H1 (cell line): Measurements from ENCODE around the gene PPFIBP2. TPM values are rescaled to one million over a fixed set of nuclear protein-coding genes. Genes with fewer than 3 reads are reported as not detected.

Experiments
- CTCF ChIA-PET: fragments of 300-600 bp; sonication (Branson Sonifier 250); formaldehyde crosslinking; loops from one replicate; lab custom pipeline; 2021; ENCODE audit not compliant: partially characterized antibody; lab: Charles Lee
- POLR2A ChIA-PET: fragments of 300-600 bp; sonication (Branson Sonifier 250); formaldehyde crosslinking; loops from one replicate; lab custom pipeline; 2021; ENCODE audit warnings: inconsistent platforms; ENCODE audit not compliant: partially characterized antibody; lab: Charles Lee
- DNase-seq, 2 experiments: peaks; one replicate each; pipeline versions ENCODE4 v3.0.0 to v3.0.0-alpha.2; 2010 to 2022; ENCODE audit warnings: low spot score in 2 of 2, low read depth in 1 of 2, mixed read lengths in 1 of 2
- FAIRE-seq: peaks from 2 replicates; lab custom pipeline; 2011; peaks lifted over from hg19 to GRCh38; lab: Jason Lieb, UNC
- H2AFZ ChIP-seq: 2 replicates; pipeline ENCODE4 v1.8.1; 2012; ENCODE audit warnings: low read length, inconsistent platforms
- H2AK5ac ChIP-seq: 2 replicates; pipeline ENCODE4 v1.6.1; 2013; ENCODE audit warnings: low read depth, low read length
- H2BK120ac ChIP-seq: replicated peaks from 2 replicates; pipeline ENCODE3; 2013; ENCODE audit warnings: low read depth, low read length, inconsistent platforms
- H2BK12ac ChIP-seq: 2 replicates; pipeline ENCODE4 v1.6.1; 2013; ENCODE audit warnings: low read depth, low read length
- H2BK15ac ChIP-seq: 2 replicates; pipeline ENCODE4 v1.6.1; 2013; ENCODE audit warnings: low read length
- H2BK20ac ChIP-seq: 2 replicates; pipeline ENCODE4 v1.6.1; 2013; ENCODE audit warnings: low read length
- H2BK5ac ChIP-seq: 2 replicates; pipeline ENCODE4 v1.6.1; 2013; ENCODE audit warnings: low read depth, low read length
- H3K14ac ChIP-seq: 2 replicates; pipeline ENCODE4 v1.6.1; 2013; ENCODE audit warnings: inconsistent platforms; ENCODE audit not compliant: insufficient read length
- H3K18ac ChIP-seq: 2 replicates; pipeline ENCODE4 v1.6.1; 2013; ENCODE audit warnings: low read length; ENCODE audit errors: extremely low read depth
- H3K23ac ChIP-seq: 2 replicates; pipeline ENCODE4 v1.6.1; 2013; ENCODE audit warnings: inconsistent platforms; ENCODE audit not compliant: insufficient read length
- H3K23me2 ChIP-seq: 2 replicates; pipeline ENCODE4 v1.6.1; 2013; ENCODE audit warnings: low read depth, low read length
- H3K27ac ChIP-seq: 2 replicates; pipeline ENCODE4 v1.6.1; 2011; ENCODE audit warnings: low read depth, low read length, inconsistent platforms
- H3K27me3 ChIP-seq, 4 experiments: replicated peaks in 1 of 4; 1 replicate in 1 of 4; 2 replicates in 3 of 4; pipeline versions ENCODE4 v1.6.1 to v1.8.1; 2011 to 2013; ENCODE audit warnings: low read length in 3 of 4, mild to moderate bottlenecking in 3 of 4, inconsistent platforms in 2 of 4, mixed read lengths in 2 of 4, moderate library complexity in 1 of 4; ENCODE audit not compliant: control insufficient read depth in 3 of 4, insufficient read depth in 3 of 4; ENCODE audit errors: extremely low read depth in 1 of 4
- H3K36me3 ChIP-seq, 4 experiments: 2 replicates each; pipeline versions ENCODE4 v1.6.1 to v1.8.1; 2011 to 2013; ENCODE audit warnings: mild to moderate bottlenecking in 4 of 4, low read length in 3 of 4, moderate library complexity in 2 of 4, control low read depth in 1 of 4, inconsistent platforms in 1 of 4; ENCODE audit not compliant: insufficient read depth in 4 of 4, control insufficient read depth in 2 of 4
- H3K4ac ChIP-seq: replicated peaks from 2 replicates; pipeline ENCODE3; 2013; ENCODE audit warnings: low read length, low read depth, mixed read lengths, inconsistent platforms; ENCODE audit not compliant: insufficient read length
- H3K4me1 ChIP-seq, 4 experiments: replicated peaks in 1 of 4; 1 replicate in 1 of 4; 2 replicates in 3 of 4; pipeline versions ENCODE4 v1.6.1 to v1.8.1; 2011 to 2013; ENCODE audit warnings: low read length in 3 of 4, inconsistent platforms in 2 of 4, mixed read lengths in 1 of 4; ENCODE audit not compliant: insufficient read depth in 4 of 4, control insufficient read depth in 3 of 4
- H3K4me2 ChIP-seq, 2 experiments: 2 replicates each; pipeline versions ENCODE4 v1.6.1 to v1.8.1; 2011 to 2013; ENCODE audit warnings: low read depth in 2 of 2, low read length in 2 of 2, control low read depth in 1 of 2, inconsistent platforms in 1 of 2, mild to moderate bottlenecking in 1 of 2; ENCODE audit not compliant: insufficient read depth in 1 of 2
- H3K4me3 ChIP-seq, 4 experiments: fragments of 200-600, 300-600 bp in 1 of 4; sonication (generic), shearing (Covaris generic), sonication (Bioruptor Twin) in 1 of 4; 2 replicates each; pipeline versions ENCODE4 v1.5.1 to v1.8.1; 2011 to 2016; ENCODE audit warnings: low read length in 4 of 4, low read depth in 3 of 4, control low read depth in 2 of 4, inconsistent platforms in 2 of 4, mild to moderate bottlenecking in 2 of 4, mixed read lengths in 1 of 4, moderate library complexity in 1 of 4; ENCODE audit not compliant: insufficient read depth in 2 of 4; ENCODE audit errors: extremely low read depth in 1 of 4
- H3K56ac ChIP-seq: replicated peaks from 2 replicates; pipeline ENCODE3; 2013; ENCODE audit warnings: low read depth, mild to moderate bottlenecking, mixed read lengths, low read length, inconsistent platforms; ENCODE audit not compliant: insufficient read length
- H3K79me1 ChIP-seq: 2 replicates; pipeline ENCODE4 v1.6.1; 2013; ENCODE audit warnings: low read depth, low read length, control low read depth
- H3K79me2 ChIP-seq, 2 experiments: 2 replicates each; pipeline versions ENCODE4 v1.6.1 to v1.8.1; 2012 to 2013; ENCODE audit warnings: low read length in 2 of 2, mild to moderate bottlenecking in 2 of 2, inconsistent platforms in 1 of 2; ENCODE audit not compliant: insufficient read depth in 2 of 2, control insufficient read depth in 1 of 2
- H3K9ac ChIP-seq, 4 experiments: replicated peaks in 1 of 4; 1 replicate in 1 of 4; 2 replicates in 3 of 4; pipeline versions ENCODE4 v1.6.1 to v1.8.1; 2011 to 2013; ENCODE audit warnings: low read depth in 3 of 4, low read length in 3 of 4, control low read depth in 2 of 4, mild to moderate bottlenecking in 2 of 4, moderate library complexity in 2 of 4, inconsistent platforms in 1 of 4; ENCODE audit errors: extremely low read depth in 1 of 4
- H3K9me3 ChIP-seq, 2 experiments: 2 replicates each; pipeline versions ENCODE4 v1.6.1 to v1.8.1; 2012 to 2013; ENCODE audit warnings: mild to moderate bottlenecking in 2 of 2, moderate library complexity in 2 of 2, control low read depth in 1 of 2, inconsistent platforms in 1 of 2, low read depth in 1 of 2, low read length in 1 of 2, mixed read lengths in 1 of 2; ENCODE audit not compliant: insufficient read depth in 2 of 2
- H4K20me1 ChIP-seq, 2 experiments: replicated peaks in 1 of 2; 2 replicates each; pipeline versions ENCODE3 to v1.8.1; 2011 to 2013; ENCODE audit warnings: inconsistent platforms in 2 of 2, low read length in 2 of 2, mild to moderate bottlenecking in 1 of 2; ENCODE audit not compliant: insufficient read depth in 2 of 2, control insufficient read depth in 1 of 2
- H4K5ac ChIP-seq: 2 replicates; pipeline ENCODE4 v1.6.1; 2013; ENCODE audit warnings: low read length, low read depth, mixed read lengths, inconsistent platforms; ENCODE audit not compliant: insufficient read length
- H4K8ac ChIP-seq: 2 replicates; pipeline ENCODE4 v1.8.0; 2013; ENCODE audit warnings: mild to moderate bottlenecking, moderate library complexity, low read length, inconsistent platforms; ENCODE audit not compliant: insufficient read depth; ENCODE audit errors: extremely low read depth
- H4K91ac ChIP-seq: replicated peaks from 2 replicates; pipeline ENCODE3; 2013; ENCODE audit warnings: low read length, mixed read lengths, inconsistent platforms; ENCODE audit not compliant: insufficient read length
- CEBPB ChIP-seq: IDR thresholded peaks from 2 replicates; pipeline ENCODE4 v1.6.1; 2012; ENCODE audit warnings: low read depth, low read length
- RAD21 ChIP-seq, 2 experiments: IDR thresholded peaks in 1 of 2; conservative IDR thresholded peaks in 1 of 2; 2 replicates each; pipeline ENCODE4 v1.6.1; 2011; ENCODE audit warnings: low read depth in 2 of 2, low read length in 2 of 2, improper control_type of control experiment in 1 of 2, inconsistent platforms in 1 of 2, mild to moderate bottlenecking in 1 of 2, moderate library complexity in 1 of 2
- SP4 ChIP-seq: IDR thresholded peaks from 2 replicates; pipeline ENCODE4 v1.6.1; 2012; ENCODE audit warnings: low read length, inconsistent platforms
- WGBS, 2 experiments: shearing (Covaris generic) in 1 of 2; methylation state at CpG; one replicate each; pipeline versions ENCODE4 v1.1.6 to v1.1.7; 2013 to 2015; ENCODE audit warnings: low lambda C conversion rate in 2 of 2, mixed read lengths in 2 of 2, inconsistent platforms in 1 of 2, low coverage in 1 of 2, missing lambda C conversion rate in 1 of 2; ENCODE audit not compliant: insufficient replicate concordance in 2 of 2, insufficient coverage in 1 of 2, insufficient read length in 1 of 2; ENCODE audit errors: extremely low coverage in 1 of 2, missing lambda C conversion rate in 1 of 2; 5-methylcytosine and 5-hydroxymethylcytosine counted together
- polyA plus RNA-seq, 7 experiments: library from polyadenylated mRNA; depleted of rRNA in 3 of 7; stranded (reverse) in 5 of 7; unstranded in 2 of 7; fragments of >200 nt in 5 of 7; fragments of 200-250 nt in 2 of 7; gene quantifications; 1 replicate in 5 of 7; 2 replicates in 1 of 7; 4 replicates in 1 of 7; pipeline versions ENCODE4 v1.2.1 to v1.2.3, GENCODE V29; 2011 to 2013; ENCODE audit warnings: missing spikeins in 2 of 7, mixed read lengths in 2 of 7
- total RNA-seq: library from RNA; stranded (reverse); fragmentation: NEBNext Ultra II Directional; extraction: Animal tissue kit (Norgen Biotek cat#: 25700); gene quantifications from 2 replicates; pipeline ENCODE4 v1.2.1, GENCODE V29; 2021

Gene PPFIBP2
- total and polyA plus RNA-seq, 2 of the 8 experiments (the other 6 are each of a cell fraction or from before 2014, with no cell fraction given), result 5.5 to 9.8 TPM

GRCh38 chr11:7492253-7492652 is 21.5 kb upstream of the PPFIBP2 start:
- Histone ChIP-seq H3K9me3 (no peaks in the 10 kb centered on the region), H2BK20ac (no peak overlapping the region), H3K4me1 (peaks cover 0 to 5% (median 1%) of the 10 kb centered on the region in 4 experiments; a peak in 2 of 7 replicates), H2BK120ac (no peak overlapping the region), H3K23me2 (no peaks in the 10 kb centered on the region), H3K9ac (no peak overlapping the region), H3K18ac (no peak overlapping the region), H3K56ac (no peak overlapping the region), H4K8ac (no peak overlapping the region), H3K27ac (no peak overlapping the region), H2AFZ (no peak overlapping the region), H3K4ac (no peak overlapping the region), H3K27me3 (peaks cover 0 to under 1% (median 0%) of the 10 kb centered on the region in 4 experiments; a peak in 1 of 7 replicates), H2BK5ac (no peak overlapping the region), H2AK5ac (no peak overlapping the region), H3K36me3 (no peaks in the 10 kb centered on the region), H3K14ac (no peak overlapping the region), H4K91ac (no peak overlapping the region), H2BK15ac (no peak overlapping the region), H3K79me2 (no peaks in the 10 kb centered on the region), H3K79me1 (no peaks in the 10 kb centered on the region), H3K4me3 (no peak overlapping the region), H3K23ac (no peak overlapping the region), H3K4me2 (no peak overlapping the region), H2BK12ac (no peak overlapping the region), H4K20me1 (no peaks in the 10 kb centered on the region), H4K5ac (no peak overlapping the region)
- DNase-seq, result no peak
- POLR2A ChIA-PET, result no interaction called here
- no peak for FAIRE-seq
- CTCF ChIA-PET, result interaction anchor here (1.4 kb wide), 1 partner anchor 173 kb away, joined by 4 read pairs; no protein-coding TSS in a partner anchor
- 90% methylated on average over 1 of the region's 1 CpG; no CpG with 5 or more reads in 1 of the 2 experiments for WGBS, 2 experiments
- TF ChIP-seq RAD21 (IDR thresholded peaks at IDR 0.05 in 1 of 2, conservative IDR thresholded peaks at IDR 0.05 in 1 of 2; ENCODE audit: low read depth in 2 of 2, low read length in 2 of 2) (no peak), CEBPB (0 out of 2 replicates have a peak, but pooled peaks have one; percentile 15), SP4 (no peak)
